CD14-positive monocyte (primary cell): ENCODE results near the gene F11R. TPM values are rescaled to one million over a fixed set of nuclear protein-coding genes. Genes with fewer than 3 reads are reported as not detected.
A peak's percentile ranks its signal among the peaks of the same experiment; 100 is the strongest.

Experiments used
- DNase-seq, 3 donors: peaks; one replicate each; pipeline ENCODE4 v3.0.0-alpha.2; 2011 to 2022
- H2AFZ ChIP-seq: 2 replicates; pipeline ENCODE4 v1.6.0; 2012; ENCODE audit warnings: mild to moderate bottlenecking, low read depth, low read length, inconsistent platforms; ENCODE audit not compliant: insufficient read depth, poor library complexity, severe bottlenecking
- H3K27ac ChIP-seq, 2 donors: 1 replicate in 1 of 2; 2 replicates in 1 of 2; pipeline ENCODE4 v1.5.1; 2012 to 2013; ENCODE audit warnings: low read length in 2 of 2, control low read depth in 1 of 2, inconsistent platforms in 1 of 2, low read depth in 1 of 2, mild to moderate bottlenecking in 1 of 2
- H3K27me3 ChIP-seq, 2 donors: one replicate each; pipeline versions ENCODE4 v1.6.0 to v1.6.1; 2011 to 2013; ENCODE audit warnings: low read length in 2 of 2; ENCODE audit not compliant: control insufficient read depth in 2 of 2, insufficient read depth in 2 of 2
- H3K36me3 ChIP-seq, 2 donors: replicated peaks in 1 of 2; 1 replicate in 1 of 2; 2 replicates in 1 of 2; pipeline versions ENCODE4 v1.5.1 to v1.6.1; 2012 to 2013; ENCODE audit warnings: low read length in 2 of 2, control low read depth in 1 of 2, inconsistent platforms in 1 of 2, mild to moderate bottlenecking in 1 of 2; ENCODE audit not compliant: insufficient read depth in 2 of 2, control insufficient read depth in 1 of 2
- H3K4me1 ChIP-seq, 2 donors: 1 replicate in 1 of 2; 2 replicates in 1 of 2; pipeline versions ENCODE4 v1.5.1 to v1.6.1; 2012 to 2013; ENCODE audit warnings: low read length in 2 of 2, control low read depth in 1 of 2, inconsistent platforms in 1 of 2, mild to moderate bottlenecking in 1 of 2, moderate library complexity in 1 of 2; ENCODE audit not compliant: insufficient read depth in 2 of 2, control insufficient read depth in 1 of 2
- H3K4me2 ChIP-seq: replicated peaks from 2 replicates; pipeline ENCODE3; 2012; ENCODE audit warnings: low read length, moderate library complexity, mild to moderate bottlenecking; ENCODE audit not compliant: poor library complexity, severe bottlenecking; ENCODE audit errors: extremely low read depth
- H3K4me3 ChIP-seq, 3 experiments: fragments of 200-600 bp in 1 of 3; sonication (generic) in 1 of 3; replicated peaks in 1 of 3; 1 replicate in 2 of 3; 2 replicates in 1 of 3; pipeline ENCODE4 v1.5.1; 2011 to 2013; ENCODE audit warnings: low read length in 3 of 3, mild to moderate bottlenecking in 3 of 3, control low read depth in 2 of 3, low read depth in 2 of 3, inconsistent platforms in 1 of 3, moderate library complexity in 1 of 3
- H3K79me2 ChIP-seq: 2 replicates; pipeline ENCODE4 v1.6.0; 2012; ENCODE audit warnings: mild to moderate bottlenecking, control low read depth, inconsistent platforms, low read length, moderate library complexity; ENCODE audit not compliant: insufficient read depth
- H3K9ac ChIP-seq: 2 replicates; pipeline ENCODE4 v1.6.0; 2017; ENCODE audit warnings: low read length, mild to moderate bottlenecking; ENCODE audit not compliant: insufficient read depth, poor library complexity, severe bottlenecking
- H3K9me3 ChIP-seq, 2 donors: replicated peaks in 1 of 2; 1 replicate in 1 of 2; 2 replicates in 1 of 2; pipeline versions ENCODE4 v1.5.1 to v1.6.1; 2012 to 2013; ENCODE audit warnings: low read length in 2 of 2, control low read depth in 1 of 2; ENCODE audit not compliant: control insufficient read depth in 1 of 2, insufficient read depth in 1 of 2
- H4K20me1 ChIP-seq: 2 replicates; pipeline ENCODE4 v1.6.0; 2012; ENCODE audit warnings: mild to moderate bottlenecking, low read length, control low read depth, moderate library complexity; ENCODE audit not compliant: insufficient read depth
- H3K27ac Mint-ChIP-seq, 7 donors: one replicate each; pipeline ENCODE4 v1.8.0; 2020; ENCODE audit warnings: mild to moderate bottlenecking in 7 of 7, mixed read lengths in 7 of 7, moderate library complexity in 6 of 7, inconsistent platforms in 2 of 7
- H3K27me3 Mint-ChIP-seq, 3 donors: one replicate each; pipeline ENCODE4 v1.8.0; 2021 to 2022; ENCODE audit warnings: low read depth in 3 of 3, mild to moderate bottlenecking in 3 of 3, mixed read lengths in 3 of 3, moderate library complexity in 3 of 3, inconsistent platforms in 1 of 3
- H3K36me3 Mint-ChIP-seq, 2 donors: one replicate each; pipeline ENCODE4 v1.8.0; 2020; ENCODE audit warnings: mixed read lengths in 2 of 2, inconsistent platforms in 1 of 2, mild to moderate bottlenecking in 1 of 2
- H3K4me1 Mint-ChIP-seq: one replicate; pipeline ENCODE4 v1.8.0; 2020; ENCODE audit warnings: mild to moderate bottlenecking, mixed read lengths
- H3K4me3 Mint-ChIP-seq, 2 donors: one replicate each; pipeline ENCODE4 v1.8.0; 2020; ENCODE audit warnings: mild to moderate bottlenecking in 2 of 2, mixed read lengths in 2 of 2, moderate library complexity in 1 of 2
- H3K9me3 Mint-ChIP-seq, 7 donors: one replicate each; pipeline ENCODE4 v1.8.0; 2020 to 2022; ENCODE audit warnings: mixed read lengths in 7 of 7, mild to moderate bottlenecking in 6 of 7, moderate library complexity in 6 of 7, inconsistent platforms in 2 of 7
- CTCF ChIP-seq: fragments of 200-600 bp; IDR thresholded peaks from one replicate; pipeline ENCODE4 v1.8.0; 2022; ENCODE audit warnings: antibody characterized with exemption, mild to moderate bottlenecking
- WGBS: methylation state at CpG from one replicate; pipeline ENCODE4 v1.1.5; 2013; ENCODE audit warnings: missing lambda C conversion rate; ENCODE audit not compliant: insufficient coverage; 5-methylcytosine and 5-hydroxymethylcytosine counted together
- intact Hi-C, 2 donors: fragments of 100-400 bp; cut with micrococcal nuclease; formaldehyde crosslinking; loops; one replicate each; pipeline versions ENCODE4 v1.15.0 to v1.15.1; 2023
- polyA plus RNA-seq, 3 donors: library from polyadenylated mRNA; depleted of rRNA in 1 of 3; unstranded in 2 of 3; stranded (reverse) in 1 of 3; fragments of 300-500 nt in 2 of 3; fragments of >200 nt in 1 of 3; fragmentation: Illumina TruSeq in 2 of 3; gene quantifications; 1 replicate in 2 of 3; 2 replicates in 1 of 3; pipeline ENCODE4 v1.2.3, GENCODE V29; 2012 to 2021

Gene F11R
- polyA plus RNA-seq, 3 donors = 28.8 to 58.0 (median 35.9) TPM

GRCh38 chr1:161038523-161039153 is 17.7 kb upstream of the F11R start, which contains the start of gene TSTD1:
Gene TSTD1 (minus strand): TSS chr1:161038964. CDS start chr1:161038889, 75 bp downstream.
- TF ChIP-seq CTCF = no peak
- peak within 1 kb of the TSS; percentile 71 for H2AFZ ChIP-seq
- peak within 1 kb of the TSS; percentile 54 for H3K9ac ChIP-seq
- intact Hi-C loops = no loop called here
- H3K4me1 ChIP-seq = peaks cover 20 to 27% of the 10 kb centered on the region in 2 donors
- H3K4me1 Mint-ChIP-seq = peaks cover 36% of the 10 kb centered on the region
- H3K27me3 ChIP-seq = no peaks in the 10 kb centered on the region
- WGBS = under 1% methylated on average over 54 of the region's 54 CpGs
- peak within 1 kb of the TSS; percentile 62 to 90 (median 77) for H3K27ac Mint-ChIP-seq
- H3K9me3 ChIP-seq = no peaks in the 10 kb centered on the region
- peaks cover 42 to 64% of the 10 kb centered on the region in 2 donors for H3K36me3 Mint-ChIP-seq
- no peaks in the 10 kb centered on the region for H3K27me3 Mint-ChIP-seq
- H3K79me2 ChIP-seq = peaks cover 29% of the 10 kb centered on the region
- H4K20me1 ChIP-seq = peaks cover 48% of the 10 kb centered on the region
- peak within 1 kb of the TSS; percentile 82 to 88 for H3K4me3 Mint-ChIP-seq
- peak; percentile 30 to 41 (median 40) for DNase-seq
- peak within 1 kb of the TSS; percentile 10 to 61 for H3K27ac ChIP-seq
- H3K4me3 ChIP-seq = peak within 1 kb of the TSS; percentile 35 to 73 (median 44)
- peak within 1 kb of the TSS; percentile 81 for H3K4me2 ChIP-seq
- H3K36me3 ChIP-seq = peaks cover 41 to 53% of the 10 kb centered on the region in 2 donors
- no peaks in the 10 kb centered on the region for H3K9me3 Mint-ChIP-seq

GRCh38 chr1:161037661-161038522 is 16.9 kb upstream of the F11R start:
- peak overlapping the region in 2 of 7 donors; percentile 78 to 90 for H3K27ac Mint-ChIP-seq
- Histone ChIP-seq H3K4me2 (peak overlapping the region; percentile 81), H3K4me1 (peaks cover 16 to 20% of the 10 kb centered on the region in 2 donors), H2AFZ (peak overlapping the region; percentile 71), H3K4me3 (peak overlapping the region; percentile 35 to 73 (median 44)), H3K79me2 (peaks cover 22% of the 10 kb centered on the region), H3K9ac (peak overlapping the region; percentile 54), H3K27me3 (no peaks in the 10 kb centered on the region), H3K27ac (peak overlapping the region in 1 of 2 donors; percentile 61), H3K9me3 (no peaks in the 10 kb centered on the region), H3K36me3 (peaks cover 36 to 46% of the 10 kb centered on the region in 2 donors), H4K20me1 (peaks cover 43% of the 10 kb centered on the region)
- peak overlapping the region; percentile 82 to 88 for H3K4me3 Mint-ChIP-seq
- DNase-seq = no peak
- intact Hi-C loops = no loop called here
- H3K4me1 Mint-ChIP-seq = peaks cover 32% of the 10 kb centered on the region
- TF ChIP-seq CTCF = no peak
- WGBS = 52% methylated on average over 16 of the region's 21 CpGs
- no peaks in the 10 kb centered on the region for H3K9me3 Mint-ChIP-seq
- H3K36me3 Mint-ChIP-seq = peaks cover 37 to 56% of the 10 kb centered on the region in 2 donors
- H3K27me3 Mint-ChIP-seq = peaks cover 0 to 2% (median 0%) of the 10 kb centered on the region in 3 donors
